ENCODE data around the gene ATP12A. TPM values are rescaled to one million over a fixed set of nuclear protein-coding genes. Genes with fewer than 3 reads are reported as not detected.

ATP12A gene
- total and polyA plus RNA-seq, 2 experiments from 2014 or later = 0.07 to 0.31 TPM

DNA sequence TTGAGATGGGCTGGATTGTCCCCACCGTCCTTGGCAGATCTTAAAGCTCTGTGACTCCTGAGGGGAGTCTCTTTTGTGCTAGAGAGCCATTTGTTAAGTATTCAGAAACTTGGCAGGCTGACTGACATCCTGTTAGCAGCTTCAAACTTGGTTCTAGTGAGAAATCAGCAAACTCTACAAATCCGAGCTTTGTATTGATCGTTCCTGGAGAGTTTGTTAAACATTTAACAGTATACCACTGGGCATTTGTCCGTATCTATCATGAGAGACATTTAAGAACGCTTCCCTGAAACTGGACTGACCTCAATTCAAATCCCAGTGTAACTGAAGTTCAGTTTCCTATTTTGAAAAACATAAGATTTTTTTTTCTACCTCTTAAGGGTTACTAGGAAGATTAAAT is 3.1 kb downstream of the ATP12A start:
- WGBS (ENCODE audit: low lambda C conversion rate, missing lambda C conversion rate) = 51% methylated on average over 5 of the region's 5 CpGs

DNA sequence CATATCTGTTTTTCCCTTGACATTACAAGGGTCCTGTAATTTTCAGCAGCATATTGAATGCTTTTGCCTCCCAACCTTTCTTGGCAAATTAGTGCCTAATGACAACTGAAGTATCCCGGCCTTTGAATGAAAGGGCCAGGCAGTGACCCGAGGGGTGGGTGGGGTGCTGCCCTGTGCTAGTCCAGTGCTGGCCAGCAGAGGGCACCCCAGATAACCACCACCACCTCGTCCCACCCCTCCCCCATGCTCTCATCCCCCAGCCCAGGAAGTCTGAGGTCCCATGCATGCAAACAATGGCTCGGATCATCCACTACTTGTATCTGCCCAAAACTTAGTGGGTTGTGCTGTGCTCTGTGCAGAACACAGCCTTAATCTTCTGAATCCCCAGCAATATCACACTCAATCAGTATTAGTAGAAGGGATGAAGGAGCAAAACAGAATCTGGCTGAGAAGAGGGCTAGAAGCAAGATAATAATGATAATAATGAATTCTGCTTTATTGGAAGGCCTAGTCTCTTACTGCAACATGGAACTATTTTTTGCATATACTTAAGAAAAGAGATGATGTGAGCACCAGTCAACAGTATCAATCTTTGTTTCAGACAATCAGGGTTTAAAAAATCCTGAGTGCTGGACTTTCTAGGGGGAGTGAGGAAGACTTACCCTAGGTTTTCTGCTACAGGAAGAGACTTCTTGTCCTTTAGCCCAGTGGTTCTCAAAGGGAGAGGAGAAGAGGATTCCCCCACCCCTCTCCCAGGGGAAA is 3.8 kb downstream of the ATP12A start:
- Histone ChIP-seq H3K27me3 (peaks cover 25% of the 10 kb centered on the region), H3K4me2 (no peak overlapping the region), H3K9me3 (ENCODE audit: low read depth) (no peaks in the 10 kb centered on the region), H3K27ac (no peak overlapping the region), H3K9me2 (replicated peaks; ENCODE audit: insufficient read depth) (no peaks in the 10 kb centered on the region), H2AFZ (no peak overlapping the region), H3K4me1 (ENCODE audit: insufficient read depth) (no peaks in the 10 kb centered on the region), H3K36me3 (replicated peaks; ENCODE audit: insufficient read depth, low read depth) (no peaks in the 10 kb centered on the region), H3K4me3 (no peak overlapping the region), H3K79me2 (no peaks in the 10 kb centered on the region), H4K20me1 (ENCODE audit: insufficient read depth, poor library complexity, severe bottlenecking) (no peaks in the 10 kb centered on the region)
- WGBS (ENCODE audit: low lambda C conversion rate, missing lambda C conversion rate) = 25% methylated on average over 2 of the region's 4 CpGs
- DNase-seq (ENCODE audit: low spot score) = peak; percentile 72
- no peak for TF ChIP-seq EZH2 (IDR thresholded peaks at IDR 0.05; ENCODE audit: borderline replicate concordance)
- TF ChIP-seq, protein P1, sequence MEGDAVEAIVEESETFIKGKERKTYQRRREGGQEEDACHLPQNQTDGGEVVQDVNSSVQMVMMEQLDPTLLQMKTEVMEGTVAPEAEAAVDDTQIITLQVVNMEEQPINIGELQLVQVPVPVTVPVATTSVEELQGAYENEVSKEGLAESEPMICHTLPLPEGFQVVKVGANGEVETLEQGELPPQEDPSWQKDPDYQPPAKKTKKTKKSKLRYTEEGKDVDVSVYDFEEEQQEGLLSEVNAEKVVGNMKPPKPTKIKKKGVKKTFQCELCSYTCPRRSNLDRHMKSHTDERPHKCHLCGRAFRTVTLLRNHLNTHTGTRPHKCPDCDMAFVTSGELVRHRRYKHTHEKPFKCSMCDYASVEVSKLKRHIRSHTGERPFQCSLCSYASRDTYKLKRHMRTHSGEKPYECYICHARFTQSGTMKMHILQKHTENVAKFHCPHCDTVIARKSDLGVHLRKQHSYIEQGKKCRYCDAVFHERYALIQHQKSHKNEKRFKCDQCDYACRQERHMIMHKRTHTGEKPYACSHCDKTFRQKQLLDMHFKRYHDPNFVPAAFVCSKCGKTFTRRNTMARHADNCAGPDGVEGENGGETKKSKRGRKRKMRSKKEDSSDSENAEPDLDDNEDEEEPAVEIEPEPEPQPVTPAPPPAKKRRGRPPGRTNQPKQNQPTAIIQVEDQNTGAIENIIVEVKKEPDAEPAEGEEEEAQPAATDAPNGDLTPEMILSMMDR (IDR thresholded peaks at IDR 0.05; ENCODE audit: poor library complexity) = peak; percentile 68
- TF ChIP-seq EZH2phosphoT487 (IDR thresholded peaks at IDR 0.05; ENCODE audit: low read depth, severe bottlenecking, unreplicated experiment) = no peak

More for the DNA sequence above, 3.1 kb downstream of the ATP12A start:
- H2AFZ ChIP-seq = no peak overlapping the region
- no peaks in the 10 kb centered on the region for H3K4me1 ChIP-seq (ENCODE audit: insufficient read depth)
- TF ChIP-seq, protein P1 (IDR thresholded peaks at IDR 0.05; ENCODE audit: poor library complexity) = no peak
- TF ChIP-seq EZH2 (IDR thresholded peaks at IDR 0.05; ENCODE audit: borderline replicate concordance) (no peak), EZH2phosphoT487 (IDR thresholded peaks at IDR 0.05; ENCODE audit: low read depth, severe bottlenecking, unreplicated experiment) (no peak)
- no peaks in the 10 kb centered on the region for H3K36me3 ChIP-seq (replicated peaks; ENCODE audit: insufficient read depth, low read depth)
- H3K27me3 ChIP-seq = peaks cover 27% of the 10 kb centered on the region
- H3K4me2 ChIP-seq = no peak overlapping the region
- DNase-seq (ENCODE audit: low spot score) = no peak
- no peaks in the 10 kb centered on the region for H3K79me2 ChIP-seq
- no peak overlapping the region for H3K27ac ChIP-seq
- no peaks in the 10 kb centered on the region for H3K9me3 ChIP-seq (ENCODE audit: low read depth)
- H3K4me3 ChIP-seq = no peak overlapping the region
- no peaks in the 10 kb centered on the region for H3K9me2 ChIP-seq (replicated peaks; ENCODE audit: insufficient read depth)
- H4K20me1 ChIP-seq (ENCODE audit: insufficient read depth, poor library complexity, severe bottlenecking) = no peaks in the 10 kb centered on the region

DNA sequence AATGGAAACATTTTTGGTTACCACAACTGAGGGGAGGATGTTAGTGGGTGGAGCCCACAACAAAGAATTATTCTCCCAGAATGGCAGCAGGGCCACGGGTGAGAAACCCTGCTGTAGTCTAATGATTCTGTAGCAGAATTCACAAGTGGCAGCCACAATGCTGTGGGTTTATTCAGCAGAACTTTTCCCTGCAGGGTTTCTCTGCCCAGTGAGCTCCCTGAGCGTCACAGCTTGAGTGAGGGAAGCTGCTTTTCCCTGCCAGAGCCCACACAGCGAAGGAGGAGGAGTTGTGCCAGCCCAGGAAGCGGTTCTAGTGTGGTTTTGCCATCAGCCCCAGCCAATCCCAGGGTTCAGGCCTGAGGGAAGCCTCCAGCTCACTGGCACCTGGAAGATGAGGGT is 4.4 kb downstream of the ATP12A start:
- TF ChIP-seq EZH2phosphoT487 (IDR thresholded peaks at IDR 0.05; ENCODE audit: low read depth, severe bottlenecking, unreplicated experiment) (no peak), EZH2 (IDR thresholded peaks at IDR 0.05; ENCODE audit: borderline replicate concordance) (no peak)
- TF ChIP-seq, protein P1 (IDR thresholded peaks at IDR 0.05; ENCODE audit: poor library complexity) = no peak
- no peaks in the 10 kb centered on the region for H3K9me3 ChIP-seq (ENCODE audit: low read depth)
- DNase-seq (ENCODE audit: low spot score) = no peak
- no peaks in the 10 kb centered on the region for H3K4me1 ChIP-seq (ENCODE audit: insufficient read depth)
- H3K9me2 ChIP-seq (replicated peaks; ENCODE audit: insufficient read depth) = no peaks in the 10 kb centered on the region
- no peaks in the 10 kb centered on the region for H3K36me3 ChIP-seq (replicated peaks; ENCODE audit: insufficient read depth, low read depth)
- H4K20me1 ChIP-seq (ENCODE audit: insufficient read depth, poor library complexity, severe bottlenecking) = no peaks in the 10 kb centered on the region
- H3K79me2 ChIP-seq = no peaks in the 10 kb centered on the region
- WGBS (ENCODE audit: low lambda C conversion rate, missing lambda C conversion rate) = 67% methylated on average over 4 of the region's 4 CpGs
- H3K27me3 ChIP-seq = peaks cover 19% of the 10 kb centered on the region
- H2AFZ ChIP-seq = no peak overlapping the region
- H3K4me2 ChIP-seq = no peak overlapping the region
- H3K27ac ChIP-seq = no peak overlapping the region
- no peak overlapping the region for H3K4me3 ChIP-seq

Data from hepatocyte (in vitro differentiated cells).